Cardiac muscle cell (in vitro differentiated cells and primary cell): ENCODE data around the gene ATP8B1. TPM values are rescaled to one million over a fixed set of nuclear protein-coding genes. Genes with fewer than 3 reads are reported as not detected.
A peak's percentile ranks its signal among the peaks of the same experiment; 100 is the strongest.

Experiments used
- DNase-seq, 2 donors: peaks; one replicate each; pipeline versions ENCODE4 v3.0.0 to v3.0.0-alpha.2; 2010 to 2017; ENCODE audit warnings: low read depth in 1 of 2, low spot score in 1 of 2
- H3K27ac ChIP-seq: fragments of 200-600 bp; sonication (generic); 2 replicates; pipeline ENCODE4 v1.5.1; 2016
- H3K27me3 ChIP-seq: fragments of 200-600 bp; sonication (generic); 2 replicates; pipeline ENCODE4 v1.6.0; 2016; ENCODE audit warnings: control low read depth
- H3K36me3 ChIP-seq: fragments of 200-600 bp; sonication (generic); 2 replicates; pipeline ENCODE4 v1.5.1; 2016; ENCODE audit warnings: control low read depth
- H3K4me1 ChIP-seq: fragments of 200-600 bp; sonication (generic); 2 replicates; pipeline ENCODE4 v1.8.1; 2017; ENCODE audit warnings: low read depth, mild to moderate bottlenecking, mixed run types
- H3K4me3 ChIP-seq: fragments of 200-600 bp; sonication (generic); 2 replicates; pipeline ENCODE4 v1.5.1; 2016; ENCODE audit warnings: mild to moderate bottlenecking
- H3K9me3 ChIP-seq: fragments of 200-600 bp; sonication (generic); 2 replicates; pipeline ENCODE4 v1.5.1; 2017; ENCODE audit warnings: low read depth, mild to moderate bottlenecking, control low read depth
- CTCF ChIP-seq: IDR thresholded peaks from 2 replicates; pipeline ENCODE4 v1.5.1; 2012; ENCODE audit warnings: low read depth, mild to moderate bottlenecking, low read length
- polyA plus RNA-seq: library from polyadenylated mRNA; unstranded; fragments of >200 nt; fragmentation: Nextera tagmentation; extraction: Ambion mirVana; gene quantifications from 2 replicates; pipeline ENCODE4 v1.2.1, GENCODE V29; 2016
- total RNA-seq: library from RNA; depleted of rRNA; stranded (reverse); fragments of >200 nt; gene quantifications from 2 replicates; pipeline ENCODE4 v1.2.3, GENCODE V29; 2016

ATP8B1 gene
- total and polyA plus RNA-seq, 2 experiments from 2014 or later, result 0.17 to 0.21 TPM

DNA sequence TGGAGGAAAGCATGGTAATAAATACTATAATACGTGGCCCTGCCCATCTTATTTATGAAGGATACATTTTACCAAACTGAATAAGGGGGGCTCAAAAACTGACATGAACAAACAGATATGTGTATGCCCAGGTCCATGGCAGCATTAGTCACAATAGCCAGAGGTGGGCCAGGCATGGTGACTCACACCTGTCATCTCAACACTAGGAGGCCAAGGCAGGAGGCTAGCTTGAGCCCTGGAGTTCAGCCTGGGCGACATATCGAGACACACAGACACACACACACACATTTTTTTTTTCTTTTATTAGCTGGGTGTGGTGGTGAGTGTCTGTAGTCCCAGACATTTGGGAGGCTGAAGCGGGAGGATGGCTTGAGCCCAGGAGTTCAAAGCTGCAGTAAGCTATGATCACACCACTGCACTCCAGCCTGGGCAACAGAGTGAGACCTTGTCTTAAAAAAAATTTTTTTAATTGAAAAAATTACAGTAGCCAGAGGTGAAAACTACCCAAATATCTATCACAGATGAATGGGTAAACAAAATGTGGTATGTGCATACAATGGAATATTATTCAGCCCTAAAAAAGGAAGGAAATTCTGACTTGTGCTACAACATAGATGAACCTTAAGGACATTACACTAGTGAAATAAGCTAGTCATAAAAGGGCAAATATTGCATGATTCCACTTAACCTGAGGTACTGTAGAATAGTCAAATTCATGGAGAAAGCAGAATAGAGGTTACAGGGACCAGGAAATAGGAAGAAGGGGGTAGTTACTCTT is 8.0 kb downstream of the ATP8B1 start:
- Histone ChIP-seq H3K27me3 (peaks cover 17% of the 10 kb centered on the region), H3K4me3 (no peak overlapping the region), H3K9me3 (no peaks in the 10 kb centered on the region), H3K36me3 (no peaks in the 10 kb centered on the region), H3K27ac (no peak overlapping the region), H3K4me1 (no peaks in the 10 kb centered on the region)
- TF ChIP-seq CTCF, result no peak
- DNase-seq, result no peak

- no peaks in the 10 kb centered on the region for H3K36me3 ChIP-seq
- DNase-seq, result no peak
- no peaks in the 10 kb centered on the region for H3K4me1 ChIP-seq
- H3K27ac ChIP-seq, result no peak overlapping the region
- TF ChIP-seq CTCF, result no peak
- H3K27me3 ChIP-seq, result no peaks in the 10 kb centered on the region
- no peaks in the 10 kb centered on the region for H3K9me3 ChIP-seq
- no peak overlapping the region for H3K4me3 ChIP-seq
Measured at GRCh38 chr18:57793302-57793986, 9.7 kb downstream of the ATP8B1 start.

- Histone ChIP-seq H3K36me3 (no peaks in the 10 kb centered on the region), H3K4me3 (no peak overlapping the region), H3K27me3 (no peaks in the 10 kb centered on the region), H3K27ac (no peak overlapping the region), H3K9me3 (no peaks in the 10 kb centered on the region), H3K4me1 (no peaks in the 10 kb centered on the region)
- DNase-seq, result peak in 1 of 2 donors; percentile 24
- no peak for TF ChIP-seq CTCF
Measured at GRCh38 chr18:57792631-57793301, 10.3 kb downstream of the ATP8B1 start.

DNA sequence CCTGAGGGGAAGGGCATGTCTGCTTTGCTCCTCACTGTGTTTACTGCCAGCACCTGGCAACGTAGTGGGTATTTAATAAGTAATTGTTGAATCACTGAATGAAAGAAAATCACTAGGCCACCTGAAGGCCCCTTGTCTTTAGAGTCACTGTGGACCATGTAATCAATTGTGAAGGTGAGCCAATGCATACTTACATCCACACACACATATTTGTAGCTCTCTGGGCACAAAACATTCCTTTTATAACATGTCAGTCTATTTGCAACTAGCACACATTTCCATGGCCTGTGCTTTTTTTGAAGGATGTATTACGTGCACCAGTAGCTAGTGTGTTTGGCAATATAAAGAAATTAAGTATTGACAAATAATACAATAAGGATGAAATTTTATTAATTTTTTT is 11.2 kb downstream of the ATP8B1 start:
- H3K4me3 ChIP-seq, result no peak overlapping the region
- H3K9me3 ChIP-seq, result no peaks in the 10 kb centered on the region
- H3K27me3 ChIP-seq, result no peaks in the 10 kb centered on the region
- no peak for TF ChIP-seq CTCF
- no peaks in the 10 kb centered on the region for H3K36me3 ChIP-seq
- H3K4me1 ChIP-seq, result no peaks in the 10 kb centered on the region
- no peak overlapping the region for H3K27ac ChIP-seq
- no peak for DNase-seq

- Histone ChIP-seq H3K27me3 (no peaks in the 10 kb centered on the region), H3K27ac (no peak overlapping the region), H3K4me3 (no peak overlapping the region), H3K36me3 (no peaks in the 10 kb centered on the region), H3K9me3 (no peaks in the 10 kb centered on the region), H3K4me1 (no peaks in the 10 kb centered on the region)
- no peak for DNase-seq
- TF ChIP-seq CTCF, result no peak
Measured at GRCh38 chr18:57791192-57791591, 11.9 kb downstream of the ATP8B1 start.
